GDM1 (cell line): Measurements from ENCODE around the gene CFH.
A peak's percentile ranks its signal among the peaks of the same experiment; 100 is the strongest.
"Not testable (repeated sequence)": the region's sequence is repeated elsewhere in the genome, so short reads cannot be mapped to it uniquely, and the experiment has no call there.

Source experiments
- DNase-seq: peaks from one replicate; lab custom pipeline; 2025; lab: John Stamatoyannopoulos, UW

CFH gene

GRCh38 chr1:196667131-196667530, 15.3 kb downstream of the CFH start:
- no peak for DNase-seq

GRCh38 chr1:196669051-196669450, 17.2 kb downstream of the CFH start:
- no peak for DNase-seq

- no peak for DNase-seq
Measured at GRCh38 chr1:196669693-196670092, 17.9 kb downstream of the CFH start.

DNA sequence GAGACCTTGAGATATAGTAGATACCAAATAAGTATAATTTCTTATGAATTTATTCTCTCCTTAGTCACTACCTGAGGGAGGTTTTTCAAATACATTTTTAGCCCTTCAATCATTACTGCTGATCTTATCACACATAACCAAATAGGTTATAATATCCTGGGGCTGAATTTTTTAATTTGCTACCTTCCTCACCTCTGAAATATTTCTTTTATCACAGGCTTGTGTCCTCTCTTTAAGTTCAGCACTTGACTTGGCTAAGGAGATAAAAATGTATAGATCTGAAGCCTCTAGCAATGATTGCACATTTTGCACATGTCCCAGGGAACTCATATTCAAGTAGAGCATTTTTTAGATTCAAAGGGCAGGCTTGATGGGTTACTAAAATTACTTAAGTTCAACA, 23.1 kb downstream of the CFH start:
- DNase-seq = no peak

- no peak for DNase-seq
Measured at GRCh38 chr1:196677781-196678509, 26.1 kb downstream of the CFH start.

- no peak for DNase-seq
Measured at GRCh38 chr1:196678510-196678884, 26.7 kb downstream of the CFH start.

GRCh38 chr1:196680107-196680506, 28.3 kb downstream of the CFH start:
- DNase-seq = no peak

GRCh38 chr1:196684476-196684875, 32.6 kb downstream of the CFH start:
- no peak for DNase-seq

GRCh38 chr1:196685506-196685905, 33.7 kb downstream of the CFH start:
- no peak for DNase-seq

- no peak for DNase-seq
Measured at GRCh38 chr1:196689001-196689400, 37.2 kb downstream of the CFH start.

DNA sequence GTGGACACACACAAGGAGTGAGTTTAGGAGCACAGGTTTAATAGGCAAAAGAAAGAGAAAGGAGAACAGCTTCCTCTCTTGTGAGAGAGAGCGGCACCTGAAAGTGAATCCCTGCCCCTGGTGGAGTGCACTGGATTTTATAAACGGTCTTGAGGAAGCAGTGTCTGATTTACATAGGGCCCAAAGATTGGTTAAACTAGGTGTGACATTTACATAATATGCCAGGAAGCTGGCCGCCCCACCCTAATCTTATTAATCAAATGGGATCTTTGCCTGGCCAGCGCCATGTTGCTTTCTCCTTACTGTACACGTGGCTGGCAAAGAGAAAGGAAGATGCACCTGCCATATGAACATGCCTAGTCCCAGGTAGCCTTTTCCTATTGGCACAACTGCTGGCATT, 38.7 kb downstream of the CFH start:
- no peak for DNase-seq

DNA sequence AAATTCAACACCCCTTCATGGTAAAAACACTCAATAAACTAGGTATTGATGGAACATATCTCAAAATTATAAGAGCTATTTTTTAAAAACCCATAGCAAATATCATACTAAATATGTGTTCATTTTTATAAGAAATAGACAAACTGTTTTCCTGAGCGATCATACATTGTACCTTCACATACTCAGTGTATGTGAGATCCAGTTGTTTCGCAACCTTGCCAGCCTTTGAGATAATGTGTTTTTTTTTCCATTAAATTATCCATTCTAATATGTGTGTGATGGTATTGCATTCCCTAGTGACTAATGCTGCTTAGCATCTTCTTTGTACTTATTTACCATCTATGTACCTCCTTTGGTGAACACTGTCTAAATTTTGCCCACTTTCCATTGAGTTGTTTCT, 47.1 kb downstream of the CFH start:
- DNase-seq = no peak

GRCh38 chr1:196701144-196701543, 49.3 kb downstream of the CFH start:
- no peak for DNase-seq

DNA sequence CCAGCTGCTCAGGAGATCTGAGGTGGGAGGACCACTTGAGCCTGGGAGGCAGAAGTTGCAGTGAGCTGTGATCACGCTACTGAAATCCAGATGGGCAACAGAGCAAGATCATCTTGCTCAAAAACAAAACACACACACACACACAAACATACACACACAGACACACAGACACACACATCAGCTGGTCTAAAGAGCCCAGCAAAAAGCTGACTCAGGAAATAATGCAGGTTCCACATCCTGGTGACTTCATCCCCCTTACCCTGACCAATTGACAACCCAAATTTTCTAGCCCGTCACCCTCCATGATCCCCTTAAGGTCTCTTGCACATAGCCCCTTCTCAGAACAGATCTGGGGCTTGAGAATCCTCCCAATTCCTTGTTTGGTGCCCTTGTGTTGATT, 58.0 kb downstream of the CFH start:
- not testable (repeated sequence) for DNase-seq

DNA sequence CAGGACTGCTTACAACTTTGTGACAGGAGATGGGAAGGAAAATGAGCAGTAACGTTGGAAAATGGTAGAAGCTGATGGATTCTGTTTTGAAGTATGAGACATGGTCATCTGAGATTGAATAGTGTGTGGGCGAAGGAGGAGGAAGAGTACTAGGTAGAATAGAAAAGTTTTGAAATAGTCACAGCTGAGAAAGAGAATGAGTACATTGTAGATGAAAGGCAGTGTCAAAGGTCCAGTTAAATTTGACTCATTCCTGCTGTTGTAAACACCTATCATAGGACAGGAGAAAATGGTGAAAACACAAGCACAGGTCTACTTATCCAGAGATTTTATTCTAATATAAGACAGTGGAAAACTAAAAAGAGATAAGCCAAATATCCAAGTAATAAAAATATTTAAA, 66.0 kb downstream of the CFH start:
- no peak for DNase-seq

GRCh38 chr1:196723325-196724185, 71.7 kb downstream of the CFH start:
- DNase-seq = peak; percentile 33

DNA sequence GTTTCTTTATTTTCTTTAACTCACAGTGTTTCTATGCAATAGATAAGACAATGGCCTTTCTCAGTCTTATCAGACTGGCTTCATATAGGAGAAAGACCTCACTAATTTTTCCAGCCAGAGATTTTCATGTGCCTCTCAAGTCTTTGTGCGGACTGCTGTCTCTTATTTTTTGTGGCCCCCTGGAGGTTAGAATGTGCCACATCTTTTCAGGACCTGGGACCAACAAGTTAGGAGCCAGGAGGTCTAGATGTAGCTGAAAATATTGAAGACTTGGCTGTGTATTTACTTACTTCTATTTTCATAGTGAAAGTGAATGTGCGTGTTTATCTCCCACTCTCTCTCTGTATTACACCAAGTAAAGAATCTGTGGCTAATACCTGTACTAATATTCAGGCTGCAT, 80.7 kb downstream of the CFH start:
- no peak for DNase-seq

DNA sequence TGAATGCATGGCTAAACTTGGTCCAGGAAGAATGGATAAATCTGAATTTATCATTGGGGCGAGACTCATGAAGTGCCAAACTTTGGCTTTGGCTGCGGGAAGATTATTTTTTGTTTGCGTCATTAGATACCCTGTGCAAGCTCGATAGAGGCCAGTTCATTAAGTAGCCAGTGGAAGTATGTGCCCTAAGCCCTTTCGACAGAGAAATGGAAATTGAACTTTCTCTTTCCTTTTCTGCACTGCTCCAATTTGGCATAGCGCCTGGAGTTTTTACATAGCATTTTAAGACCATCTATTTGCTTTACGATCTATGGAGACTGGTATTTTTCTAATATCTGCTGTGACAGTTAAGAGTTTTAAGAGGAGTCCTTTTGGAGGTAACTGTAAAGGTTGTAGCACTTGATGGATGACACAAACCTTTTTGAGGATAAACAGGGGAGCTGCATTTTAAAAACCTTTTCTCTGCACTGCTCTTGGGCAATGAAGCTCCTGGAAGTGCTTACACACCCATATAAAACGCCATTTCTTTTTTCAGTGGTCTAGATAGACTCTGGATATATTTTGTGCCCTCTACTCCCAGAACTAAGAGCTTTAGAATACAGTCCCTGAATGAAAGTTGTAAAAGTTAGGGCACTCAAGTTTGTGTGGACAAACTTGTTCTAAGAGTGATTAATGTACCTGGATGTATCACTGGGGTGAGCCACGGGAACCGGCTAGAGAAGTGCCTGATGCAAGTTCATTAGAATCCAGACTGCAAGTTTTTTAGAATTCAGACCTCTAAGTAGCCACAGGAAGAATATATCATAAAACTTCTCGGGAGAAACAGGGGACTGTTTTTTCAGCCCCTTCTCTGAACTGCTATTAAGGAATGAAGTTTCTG, 81.5 kb downstream of the CFH start:
- DNase-seq = no peak

DNA sequence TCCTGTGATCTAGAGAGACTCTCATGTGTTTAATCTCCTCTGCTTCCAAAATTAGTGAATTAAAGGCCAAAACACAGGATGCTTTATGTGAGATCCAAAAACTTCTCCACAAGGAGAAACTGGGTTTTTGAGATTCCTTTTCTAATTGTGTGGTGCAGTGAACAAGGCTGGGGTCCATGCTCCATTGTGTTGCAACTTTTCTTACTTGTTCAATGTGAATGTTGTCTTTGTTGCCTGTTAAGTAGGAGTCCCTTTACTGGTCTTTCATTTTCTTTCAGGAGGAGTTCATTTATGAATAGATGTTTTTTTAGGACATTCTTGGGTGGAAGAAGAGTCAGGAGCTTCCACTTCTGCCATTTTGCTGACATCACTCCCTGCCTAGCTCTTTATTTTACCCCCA, 82.2 kb downstream of the CFH start:
- no peak for DNase-seq

DNA sequence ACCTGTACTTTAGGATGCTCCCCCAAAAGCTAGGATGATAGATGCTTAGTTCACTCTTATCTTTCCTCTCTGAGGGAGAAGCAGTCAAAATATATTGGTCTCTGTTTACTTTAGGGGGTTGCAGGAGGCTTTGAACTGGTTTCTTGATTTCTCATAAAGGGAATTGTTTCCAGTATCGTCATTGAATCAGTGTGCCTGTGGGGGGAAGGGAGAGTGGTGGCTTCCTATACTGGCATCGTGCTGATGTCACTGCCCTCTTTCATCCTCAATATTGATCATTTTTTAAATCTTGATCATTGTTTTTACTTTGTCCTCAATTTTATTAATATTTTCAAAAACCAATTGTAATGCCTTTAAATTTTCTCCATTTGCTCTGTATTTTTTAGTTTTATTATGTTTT, 82.6 kb downstream of the CFH start:
- no peak for DNase-seq

DNA sequence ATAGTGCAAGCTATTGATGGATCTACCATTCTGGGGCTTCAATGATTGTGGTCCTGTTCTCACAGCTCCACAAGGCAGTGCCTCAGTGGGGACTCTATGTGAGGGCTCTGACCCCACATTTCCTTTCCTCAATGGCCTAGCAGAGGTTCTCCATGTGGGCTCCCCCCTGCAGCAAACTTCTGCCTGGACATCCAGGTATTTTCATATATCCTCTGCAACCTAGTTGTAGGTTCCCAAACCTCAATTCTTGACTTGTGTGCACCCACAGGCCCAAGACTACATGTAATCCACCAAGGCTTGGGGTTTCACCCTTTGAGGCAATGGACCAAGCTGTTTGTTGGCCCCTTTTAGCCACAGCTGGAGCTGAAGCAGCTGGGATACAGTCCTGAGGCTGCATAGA, 86.9 kb downstream of the CFH start:
- no peak for DNase-seq

DNA sequence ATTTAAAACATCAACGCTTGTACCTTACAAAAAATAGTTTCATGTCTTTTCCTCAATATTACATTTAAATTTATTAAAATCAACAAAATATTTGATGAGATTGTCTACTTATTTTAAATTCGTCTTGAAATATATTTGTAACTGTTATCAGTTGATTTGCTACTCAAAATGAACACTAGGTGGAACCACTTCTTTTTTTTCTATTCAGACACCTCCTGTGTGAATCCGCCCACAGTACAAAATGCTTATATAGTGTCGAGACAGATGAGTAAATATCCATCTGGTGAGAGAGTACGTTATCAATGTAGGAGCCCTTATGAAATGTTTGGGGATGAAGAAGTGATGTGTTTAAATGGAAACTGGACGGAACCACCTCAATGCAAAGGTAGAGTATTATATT, 91.4 kb downstream of the CFH start:
- not testable (repeated sequence) for DNase-seq
